Thoracic aorta (tissue), 2 donors: Measurements from ENCODE around the gene KAZN. TPM values are rescaled to one million over a fixed set of nuclear protein-coding genes. Genes with fewer than 3 reads are reported as not detected.

Experiments
- ATAC-seq: fragments of 150-250 bp; one replicate; pipeline ENCODE4 v1.8.0; 2017; ENCODE audit warnings: low read depth; ENCODE audit not compliant: insufficient number of reproducible peaks, low FRiP score
- DNase-seq: peaks from one replicate; pipeline ENCODE4 v3.0.0-alpha.2; 2020; ENCODE audit warnings: low spot score
- H3K27ac ChIP-seq, 2 donors: fragments of 200-600 bp; sonication (generic); 1 replicate in 1 of 2; 2 replicates in 1 of 2; pipeline ENCODE4 v1.5.1; 2016; ENCODE audit warnings: mild to moderate bottlenecking in 2 of 2, moderate library complexity in 2 of 2
- H3K27me3 ChIP-seq: fragments of 200-600 bp; sonication (generic); replicated peaks from 2 replicates; pipeline ENCODE4 v1.6.0; 2016; ENCODE audit warnings: mild to moderate bottlenecking; ENCODE audit not compliant: insufficient read depth
- H3K36me3 ChIP-seq: fragments of 200-600 bp; sonication (generic); one replicate; pipeline ENCODE4 v1.5.1; 2016
- H3K4me1 ChIP-seq, 2 donors: fragments of 200-600 bp; sonication (generic); 1 replicate in 1 of 2; 2 replicates in 1 of 2; pipeline versions ENCODE4 v1.5.1 to v1.6.0; 2016; ENCODE audit warnings: low read depth in 2 of 2, mild to moderate bottlenecking in 1 of 2; ENCODE audit not compliant: control insufficient read depth in 1 of 2
- H3K4me3 ChIP-seq: fragments of 200-600 bp; sonication (generic); 2 replicates; pipeline ENCODE4 v1.5.1; 2016; ENCODE audit warnings: mild to moderate bottlenecking
- H3K9me3 ChIP-seq: fragments of 200-600 bp; sonication (generic); 2 replicates; pipeline ENCODE4 v1.5.1; 2016
- total RNA-seq, 2 donors: library from RNA; depleted of rRNA; stranded (reverse); fragments of >200 nt; gene quantifications; one replicate each; pipeline versions ENCODE4 v1.1.0 to v1.2.3, GENCODE V29; 2016
- TF ChIP-seq, protein P1 (sequence below): fragments of 200-600 bp; sonication (generic); IDR thresholded peaks from one replicate; pipeline ENCODE4 v1.5.1; 2019; ENCODE audit warnings: antibody characterized with exemption

The KAZN gene
- total RNA-seq, 2 donors from 2014 or later, result 17.4 to 30.3 TPM

DNA sequence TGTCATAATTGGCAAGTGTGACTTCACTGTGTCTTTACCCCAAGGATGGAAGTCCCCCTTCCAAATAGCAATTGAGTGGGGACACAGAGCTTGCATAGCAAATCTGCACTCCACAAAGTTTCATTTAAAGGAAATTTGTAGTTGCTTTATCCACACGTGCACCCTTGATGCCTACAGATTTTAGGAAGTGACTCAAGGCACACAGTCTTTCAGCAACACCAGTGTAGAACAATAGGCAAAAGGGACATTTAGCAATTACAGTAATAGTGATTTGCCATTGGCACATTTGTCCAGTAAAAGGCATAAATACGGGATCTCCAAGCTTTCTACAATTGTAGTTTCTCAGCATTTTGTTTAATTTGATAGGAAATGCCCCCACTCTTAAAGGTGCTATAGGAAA lies 43.4 kb upstream of the KAZN start:
- Histone ChIP-seq H3K27ac (no peak overlapping the region), H3K27me3 (no peaks in the 10 kb centered on the region), H3K4me3 (no peak overlapping the region), H3K36me3 (no peaks in the 10 kb centered on the region), H3K4me1 (no peaks in the 10 kb centered on the region), H3K9me3 (no peaks in the 10 kb centered on the region)
- ATAC-seq, result no peak
- no peak for DNase-seq
- TF ChIP-seq, protein P1, sequence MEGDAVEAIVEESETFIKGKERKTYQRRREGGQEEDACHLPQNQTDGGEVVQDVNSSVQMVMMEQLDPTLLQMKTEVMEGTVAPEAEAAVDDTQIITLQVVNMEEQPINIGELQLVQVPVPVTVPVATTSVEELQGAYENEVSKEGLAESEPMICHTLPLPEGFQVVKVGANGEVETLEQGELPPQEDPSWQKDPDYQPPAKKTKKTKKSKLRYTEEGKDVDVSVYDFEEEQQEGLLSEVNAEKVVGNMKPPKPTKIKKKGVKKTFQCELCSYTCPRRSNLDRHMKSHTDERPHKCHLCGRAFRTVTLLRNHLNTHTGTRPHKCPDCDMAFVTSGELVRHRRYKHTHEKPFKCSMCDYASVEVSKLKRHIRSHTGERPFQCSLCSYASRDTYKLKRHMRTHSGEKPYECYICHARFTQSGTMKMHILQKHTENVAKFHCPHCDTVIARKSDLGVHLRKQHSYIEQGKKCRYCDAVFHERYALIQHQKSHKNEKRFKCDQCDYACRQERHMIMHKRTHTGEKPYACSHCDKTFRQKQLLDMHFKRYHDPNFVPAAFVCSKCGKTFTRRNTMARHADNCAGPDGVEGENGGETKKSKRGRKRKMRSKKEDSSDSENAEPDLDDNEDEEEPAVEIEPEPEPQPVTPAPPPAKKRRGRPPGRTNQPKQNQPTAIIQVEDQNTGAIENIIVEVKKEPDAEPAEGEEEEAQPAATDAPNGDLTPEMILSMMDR, result no peak

DNA sequence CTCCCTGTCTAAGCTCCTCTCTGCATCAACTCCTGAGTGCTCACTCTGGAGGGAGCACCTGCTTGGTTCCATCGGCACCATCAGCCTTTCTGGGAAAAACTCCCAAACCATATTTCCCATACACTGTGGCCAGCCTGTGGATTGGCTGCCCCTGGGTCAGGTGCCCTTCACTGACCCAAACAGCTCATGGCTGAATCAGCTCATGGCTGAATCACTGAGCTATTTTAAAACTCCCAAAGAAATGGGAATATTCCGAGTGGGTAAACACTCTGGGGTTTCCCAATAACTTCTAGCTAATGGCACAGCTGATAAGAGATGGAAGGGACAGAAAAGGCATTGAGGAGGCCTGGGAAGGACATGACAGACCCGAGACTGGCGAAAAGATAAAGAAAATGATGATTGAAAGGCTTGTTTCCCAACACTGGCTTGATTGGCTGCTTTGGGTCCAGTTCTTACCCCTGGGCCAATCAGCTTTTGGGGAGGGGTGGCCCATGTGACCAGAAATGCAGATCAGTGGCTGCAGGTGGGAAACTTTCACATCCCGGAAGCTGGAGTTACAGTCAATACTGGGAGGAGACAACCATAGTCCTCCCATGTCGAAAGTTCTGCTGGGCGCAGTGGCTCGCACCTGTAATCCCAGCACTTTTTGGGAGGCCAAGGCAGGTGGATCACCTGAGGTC lies 37.3 kb upstream of the KAZN start:
- Histone ChIP-seq H3K27ac (no peak overlapping the region), H3K4me1 (no peaks in the 10 kb centered on the region), H3K36me3 (no peaks in the 10 kb centered on the region), H3K9me3 (peaks cover 2% of the 10 kb centered on the region), H3K4me3 (no peak overlapping the region), H3K27me3 (no peaks in the 10 kb centered on the region)
- TF ChIP-seq, protein P1, result no peak
- ATAC-seq, result no peak
- no peak for DNase-seq

DNA sequence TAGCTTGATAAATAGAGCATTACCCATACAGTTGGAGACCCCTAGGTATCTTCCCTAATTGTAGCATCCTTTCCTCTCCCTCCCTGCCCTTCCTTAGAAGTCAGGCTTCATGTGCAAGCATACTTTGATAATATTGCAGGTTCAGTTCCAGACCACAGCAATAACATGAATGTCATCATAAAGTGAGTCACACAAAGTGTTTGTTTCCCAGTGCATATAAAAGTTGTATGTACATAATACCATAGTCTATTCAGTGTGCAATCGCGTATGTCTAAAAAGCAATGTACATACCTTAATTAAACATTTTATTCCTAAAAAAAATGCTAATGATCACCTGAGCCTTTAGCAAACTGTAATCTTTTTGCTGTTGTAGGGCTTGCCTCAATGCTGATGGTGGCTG lies 33.4 kb upstream of the KAZN start:
- TF ChIP-seq, protein P1, result no peak
- H3K9me3 ChIP-seq, result peaks cover 4% of the 10 kb centered on the region
- H3K4me1 ChIP-seq, result no peaks in the 10 kb centered on the region
- ATAC-seq, result no peak
- no peak overlapping the region for H3K27ac ChIP-seq
- no peaks in the 10 kb centered on the region for H3K36me3 ChIP-seq
- H3K4me3 ChIP-seq, result no peak overlapping the region
- no peaks in the 10 kb centered on the region for H3K27me3 ChIP-seq
- DNase-seq, result no peak

DNA sequence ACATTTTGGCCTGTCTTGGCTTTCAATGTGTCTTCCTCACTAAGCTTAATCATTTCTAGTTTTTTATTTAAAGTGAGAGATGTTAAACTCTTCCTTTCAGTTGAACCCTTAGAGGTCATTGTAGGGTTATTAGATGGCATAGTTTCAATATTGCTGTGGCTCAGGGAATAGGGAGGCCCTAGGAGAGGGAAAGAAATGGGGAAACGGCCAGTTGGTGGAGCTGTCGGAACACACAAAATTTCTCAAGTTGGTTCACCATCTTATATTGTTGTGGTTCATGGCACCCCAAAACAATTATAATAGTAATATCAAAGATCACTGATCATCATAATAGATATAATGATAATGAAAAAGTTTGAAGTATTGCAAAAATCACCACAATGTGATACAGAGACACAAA lies 31.4 kb upstream of the KAZN start:
- Histone ChIP-seq H3K27ac (no peak overlapping the region), H3K4me3 (no peak overlapping the region)
- no peak for ATAC-seq

DNA sequence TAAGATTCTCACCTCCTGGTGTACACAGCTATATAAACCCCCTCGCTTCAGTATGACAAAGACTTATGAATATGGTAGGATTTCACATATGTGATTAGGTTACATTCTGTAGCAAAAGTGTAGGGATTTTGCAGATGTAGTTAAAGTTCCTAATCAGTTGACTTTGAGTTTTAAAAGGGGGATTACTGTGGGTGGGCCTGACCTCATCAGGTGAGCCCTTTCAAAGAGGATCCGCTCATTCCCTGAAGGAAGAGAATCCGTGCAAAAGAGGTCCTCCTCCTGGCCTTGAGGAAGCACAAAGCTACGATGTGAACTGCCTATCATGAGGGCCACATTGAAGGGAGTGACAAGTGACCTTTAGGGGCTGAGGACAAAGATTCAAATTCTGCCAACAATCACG lies 30.6 kb upstream of the KAZN start:
- DNase-seq, result no peak
- TF ChIP-seq, protein P1, result no peak
- H3K4me1 ChIP-seq, result no peaks in the 10 kb centered on the region
- peaks cover 4% of the 10 kb centered on the region for H3K9me3 ChIP-seq
- H3K27ac ChIP-seq, result no peak overlapping the region
- H3K27me3 ChIP-seq, result no peaks in the 10 kb centered on the region
- H3K4me3 ChIP-seq, result no peak overlapping the region
- H3K36me3 ChIP-seq, result no peaks in the 10 kb centered on the region
- ATAC-seq, result no peak

More for the DNA sequence above, 31.4 kb upstream of the KAZN start:
- Histone ChIP-seq H3K4me1 (no peaks in the 10 kb centered on the region), H3K9me3 (peaks cover 4% of the 10 kb centered on the region), H3K27me3 (no peaks in the 10 kb centered on the region), H3K36me3 (no peaks in the 10 kb centered on the region)
- no peak for DNase-seq
- TF ChIP-seq, protein P1, result no peak
